Measurements from ENCODE around the gene VANGL1. TPM values are rescaled to one million over a fixed set of nuclear protein-coding genes. Genes with fewer than 3 reads are reported as not detected.

VANGL1 gene
- total and polyA plus RNA-seq, 2 of the 8 experiments (the other 6 are each of a cell fraction or from before 2014, with no cell fraction given) = 9.4 to 13.4 TPM

DNA sequence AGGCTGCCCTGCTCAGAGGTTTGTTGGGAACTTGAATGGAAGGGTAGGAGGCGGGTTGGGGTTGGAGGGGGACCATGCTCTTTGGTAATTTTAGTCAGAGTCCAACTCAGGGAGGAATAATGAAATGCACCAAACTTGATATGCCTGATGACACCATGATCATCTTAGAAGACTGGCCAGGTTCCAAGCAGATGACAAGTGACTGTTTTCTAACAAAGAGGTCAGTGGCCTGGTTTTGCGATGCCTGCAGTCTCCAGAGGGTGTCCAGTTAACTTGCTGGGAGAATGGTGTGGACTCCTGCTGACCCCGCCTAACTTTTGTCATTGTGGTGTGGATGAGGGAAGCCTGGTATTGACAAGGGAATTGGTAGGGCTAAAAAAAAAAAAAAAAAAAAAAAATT, 12.4 kb downstream of the VANGL1 start:
- Histone ChIP-seq H4K8ac (ENCODE audit: extremely low read depth, insufficient read depth, low read length) (no peak overlapping the region), H3K23me2 (ENCODE audit: low read depth, low read length) (no peaks in the 10 kb centered on the region), H3K79me2 (ENCODE audit: control insufficient read depth in 1 of 2, insufficient read depth in 2 of 2, low read length in 2 of 2) (peaks cover 0 to 40% of the 10 kb centered on the region in 2 experiments; a peak in 2 of 4 replicates), H2AFZ (ENCODE audit: low read length) (no peak overlapping the region), H2BK5ac (ENCODE audit: low read depth, low read length) (no peak overlapping the region), H3K4me1 (replicated peaks in 1 of 4; ENCODE audit: control insufficient read depth in 3 of 4, insufficient read depth in 4 of 4, low read length in 3 of 4) (peaks cover 13 to 31% (median 26%) of the 10 kb centered on the region in 4 experiments), H2BK12ac (ENCODE audit: low read depth, low read length) (no peak overlapping the region), H3K18ac (ENCODE audit: extremely low read depth, low read length) (no peak overlapping the region), H4K20me1 (replicated peaks in 1 of 2; ENCODE audit: control insufficient read depth in 1 of 2, insufficient read depth in 2 of 2, low read length in 2 of 2) (peaks cover 4 to 7% of the 10 kb centered on the region in 2 experiments), H3K56ac (replicated peaks; ENCODE audit: insufficient read length, low read depth, low read length) (no peak overlapping the region), H4K5ac (ENCODE audit: insufficient read length, low read depth, low read length) (no peak overlapping the region), H3K79me1 (ENCODE audit: low read depth, low read length) (peaks cover 2% of the 10 kb centered on the region; the same call in 1 of the 2 replicates), H2BK20ac (ENCODE audit: low read length) (no peak overlapping the region), H4K91ac (replicated peaks; ENCODE audit: insufficient read length, low read length) (no peak overlapping the region), H3K4me3 (ENCODE audit: extremely low read depth in 1 of 4, insufficient read depth in 2 of 4, low read depth in 3 of 4, low read length in 4 of 4) (no peak overlapping the region), H3K27ac (ENCODE audit: low read depth, low read length) (no peak overlapping the region), H3K4me2 (ENCODE audit: insufficient read depth in 1 of 2, low read depth in 2 of 2, low read length in 2 of 2) (no peak overlapping the region), H3K9me3 (ENCODE audit: insufficient read depth in 2 of 2, low read depth in 1 of 2, low read length in 1 of 2) (no peaks in the 10 kb centered on the region), H3K23ac (ENCODE audit: insufficient read length) (no peak overlapping the region), H3K9ac (replicated peaks in 1 of 4; ENCODE audit: extremely low read depth in 1 of 4, low read depth in 3 of 4, low read length in 3 of 4) (no peak overlapping the region), H3K36me3 (ENCODE audit: control insufficient read depth in 2 of 4, insufficient read depth in 4 of 4, low read length in 3 of 4) (peaks cover 0 to 12% (median 8%) of the 10 kb centered on the region in 4 experiments; a peak in 6 of 8 replicates), H2AK5ac (ENCODE audit: low read depth, low read length) (no peak overlapping the region), H3K27me3 (replicated peaks in 1 of 4; ENCODE audit: control insufficient read depth in 3 of 4, extremely low read depth in 1 of 4, insufficient read depth in 3 of 4, low read length in 3 of 4) (no peaks in the 10 kb centered on the region), H2BK120ac (replicated peaks; ENCODE audit: low read depth, low read length) (no peak overlapping the region), H3K4ac (replicated peaks; ENCODE audit: insufficient read length, low read depth, low read length) (no peak overlapping the region), H3K14ac (ENCODE audit: insufficient read length) (no peak overlapping the region), H2BK15ac (ENCODE audit: low read length) (no peak overlapping the region)
- no peak for TF ChIP-seq RFX5 (IDR thresholded peaks at IDR 0.05; ENCODE audit: borderline replicate concordance, low read depth, low read length)
- no peak for TF ChIP-seq CTBP2 (IDR thresholded peaks at IDR 0.05; ENCODE audit: borderline replicate concordance, insufficient read depth, insufficient read length, low read length)
- TF ChIP-seq POU5F1 (IDR thresholded peaks at IDR 0.05; ENCODE audit: low read depth, low read length) = no peak
- no peak for TF ChIP-seq ASH2L (IDR thresholded peaks at IDR 0.05; ENCODE audit: low read length)
- no peak for TF ChIP-seq MAX (IDR thresholded peaks at IDR 0.05)
- TF ChIP-seq HDAC2 (IDR thresholded peaks at IDR 0.05; ENCODE audit: borderline replicate concordance in 1 of 2, low read depth in 2 of 2, low read length in 2 of 2) = no peak
- TF ChIP-seq BRCA1 (IDR thresholded peaks at IDR 0.05; ENCODE audit: low read depth, low read length) = no peak
- no peak for TF ChIP-seq CREB1 (IDR thresholded peaks at IDR 0.05)
- POLR2A ChIA-PET (ENCODE audit: partially characterized antibody) = interaction anchor here (1.0 kb wide), 1 partner anchor 14 kb away, joined by 3 read pairs; no protein-coding TSS in a partner anchor
- DNase-seq (ENCODE audit: low read depth in 1 of 2, low spot score in 2 of 2) (no peak), FAIRE-seq (no peak)
- CTCF ChIA-PET (ENCODE audit: partially characterized antibody) = interaction anchor here (0.7 to 1.8 kb wide), 4 partner anchors 53 to 642 kb away, joined by 3 to 6 read pairs (median 4); no protein-coding TSS in a partner anchor
- 88% methylated on average over 3 of the region's 3 CpGs; no CpG with 5 or more reads in 1 of the 2 experiments for WGBS, 2 experiments (ENCODE audit: extremely low coverage in 1 of 2, insufficient coverage in 1 of 2, insufficient read length in 1 of 2, insufficient replicate concordance in 2 of 2, low coverage in 1 of 2, low lambda C conversion rate in 2 of 2, missing lambda C conversion rate in 1 of 2)

Measured in H1 (cell line).